GM19467 (cell line): ENCODE results near the gene SORT1.
"Not testable (repeated sequence)": the region's sequence is repeated elsewhere in the genome, so short reads cannot be mapped to it uniquely, and the experiment has no call there.

Experiments used
- ATAC-seq: cut with Tn5 transposase; IDR thresholded peaks from one replicate; pipeline ENCODE4 v1.9.1; 2021; ENCODE audit warnings: mild to moderate bottlenecking, moderate library complexity; ENCODE audit not compliant: unreplicated experiment

Gene SORT1

DNA sequence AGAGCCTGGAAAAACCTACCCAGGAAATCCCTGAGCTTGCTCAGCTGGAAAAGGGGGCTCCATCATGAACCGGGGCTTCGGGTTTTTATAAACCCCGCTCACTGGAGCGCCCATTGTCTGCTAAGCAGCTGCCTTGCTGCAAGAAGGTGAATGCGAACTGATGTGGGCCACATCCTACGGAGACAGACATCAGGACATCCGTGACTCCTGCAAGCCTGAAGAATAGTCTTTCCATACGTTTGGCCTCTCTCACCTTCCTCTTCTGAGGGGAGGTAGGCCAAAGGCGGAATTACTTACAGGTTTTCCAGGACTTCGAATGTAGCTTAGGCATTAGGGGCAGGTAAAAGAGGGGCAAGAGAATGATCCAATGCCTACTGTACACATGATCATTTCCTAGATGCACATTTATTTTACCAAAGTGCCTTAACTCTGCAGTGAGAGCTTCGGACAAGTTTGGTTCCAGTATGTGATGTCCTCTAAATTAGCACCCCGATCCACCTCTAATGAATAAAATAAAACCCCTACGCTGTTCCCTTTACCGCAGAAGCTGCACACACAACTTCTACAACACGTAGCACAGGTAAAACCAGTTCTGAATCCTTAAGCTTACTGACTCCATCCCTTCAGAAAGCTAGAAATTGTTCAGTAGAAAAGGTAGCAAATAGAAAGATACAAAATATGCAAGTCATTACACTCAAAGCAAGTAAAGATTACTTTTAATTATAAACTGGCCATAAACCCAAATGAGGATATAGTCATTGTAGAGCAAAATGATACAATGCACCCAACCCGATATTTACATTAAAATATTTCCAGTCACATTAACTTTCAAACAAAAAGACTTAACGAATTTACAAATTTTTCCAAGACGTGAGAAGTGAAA lies 866 bp upstream of the SORT1 start:
- ATAC-seq = no peak

DNA sequence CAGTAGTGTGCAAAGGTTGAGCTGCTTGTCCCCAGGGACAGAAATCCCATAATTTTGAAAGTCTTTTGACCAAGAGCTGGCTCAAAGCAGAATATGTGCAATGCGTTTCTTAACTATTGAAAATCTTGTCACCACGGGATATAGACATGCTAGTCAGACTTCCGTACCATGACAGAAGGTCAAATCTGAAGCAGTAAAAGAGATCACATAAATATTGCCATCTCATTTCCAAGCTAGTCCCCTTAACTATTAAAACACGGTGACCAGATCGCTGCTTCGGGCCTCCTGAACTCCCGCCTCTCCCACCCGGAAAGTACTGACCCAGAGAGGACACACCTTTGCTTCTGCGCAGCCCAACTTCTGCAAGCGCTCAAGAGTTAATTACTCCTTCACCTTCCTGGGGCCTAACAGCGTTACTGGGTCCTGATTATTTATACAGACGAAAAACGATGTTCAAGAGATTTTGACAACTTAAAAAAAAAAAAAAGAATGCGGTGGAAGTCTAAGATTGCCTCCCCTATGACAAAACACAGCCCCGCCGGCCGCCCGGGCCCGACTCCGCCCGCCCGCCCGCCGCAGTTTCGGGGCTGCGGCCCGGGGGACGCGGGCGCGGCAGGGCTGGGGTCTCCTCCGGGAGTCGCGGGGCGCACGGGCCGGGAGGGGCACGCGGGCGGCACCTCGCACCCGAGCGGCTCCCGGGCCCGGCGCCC lies 692 bp downstream of the SORT1 start:
- no peak for ATAC-seq

DNA sequence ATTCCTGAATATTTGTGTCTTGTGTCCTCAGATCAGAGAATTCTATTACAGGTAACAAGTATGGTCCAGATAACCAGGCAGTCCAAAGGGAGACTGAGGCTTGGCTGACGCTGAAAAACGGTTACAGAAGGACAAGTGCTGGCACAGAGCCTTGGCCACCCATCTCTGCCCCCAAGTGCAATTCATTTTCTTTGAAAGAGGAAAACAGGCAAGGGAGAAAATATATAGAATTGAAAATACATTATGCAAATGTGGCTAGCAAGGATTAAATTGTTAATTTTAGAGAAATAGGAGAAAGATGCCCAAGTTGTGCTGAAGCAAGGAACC lies 1.2 kb downstream of the SORT1 start:
- ATAC-seq = no peak

DNA sequence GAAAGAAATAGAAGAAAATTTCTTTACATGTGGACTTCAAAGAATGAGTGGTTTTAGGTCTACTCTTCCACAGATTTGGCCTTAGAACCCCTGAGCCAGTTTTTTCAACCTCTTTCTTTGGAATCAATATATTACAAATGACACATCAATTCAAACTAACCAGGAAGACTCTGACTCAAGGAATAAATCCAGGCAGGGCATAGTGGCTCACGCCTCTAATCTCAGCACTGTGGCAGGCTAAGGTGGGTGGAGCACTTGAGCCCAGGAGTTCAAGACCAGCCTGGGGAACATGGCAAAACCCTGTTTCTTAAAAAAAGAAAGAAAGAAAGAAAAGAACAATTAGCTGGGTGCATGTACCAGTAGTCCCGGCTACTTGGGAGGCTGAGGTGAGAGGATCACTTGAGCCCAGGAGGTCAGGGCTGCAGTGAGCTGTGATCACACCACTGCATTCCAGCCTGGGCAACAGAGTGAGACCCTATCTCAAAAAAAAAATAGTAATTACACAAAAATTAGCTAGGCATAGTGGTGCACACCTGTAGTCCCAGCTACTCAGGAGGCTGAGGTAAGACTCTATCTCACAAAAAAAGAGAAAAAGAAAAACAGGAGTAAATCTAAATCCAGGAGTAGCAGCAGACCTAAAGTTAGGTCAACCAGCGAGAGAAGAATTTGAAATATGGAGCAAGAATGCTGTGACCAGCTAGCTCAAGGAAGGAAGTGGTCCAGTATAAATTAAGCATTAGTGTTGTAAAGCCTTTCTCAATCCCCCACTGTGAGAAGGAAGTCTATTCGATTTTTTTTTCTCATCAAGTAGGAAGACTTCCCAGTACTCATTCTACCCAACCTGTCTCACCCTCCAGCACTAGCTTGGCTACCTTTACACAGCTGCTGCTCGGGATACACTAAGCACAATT lies 1.9 kb downstream of the SORT1 start:
- ATAC-seq = no peak

DNA sequence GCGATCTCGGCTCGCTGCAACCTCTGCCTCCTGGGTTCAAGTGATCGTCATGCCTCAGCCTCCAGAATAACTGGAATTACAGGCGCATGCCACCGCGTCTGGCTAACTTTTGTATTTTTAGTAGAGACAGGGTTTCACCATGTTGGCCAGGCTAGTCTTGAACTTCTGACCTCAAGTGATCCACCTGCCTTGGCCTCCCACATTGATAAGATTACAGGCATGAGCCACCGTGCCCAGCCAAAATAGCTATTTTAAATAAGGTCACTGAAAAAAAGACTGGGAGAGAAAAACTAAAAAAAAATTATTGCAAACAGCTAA lies 2.5 kb downstream of the SORT1 start:
- not testable (repeated sequence) for ATAC-seq

DNA sequence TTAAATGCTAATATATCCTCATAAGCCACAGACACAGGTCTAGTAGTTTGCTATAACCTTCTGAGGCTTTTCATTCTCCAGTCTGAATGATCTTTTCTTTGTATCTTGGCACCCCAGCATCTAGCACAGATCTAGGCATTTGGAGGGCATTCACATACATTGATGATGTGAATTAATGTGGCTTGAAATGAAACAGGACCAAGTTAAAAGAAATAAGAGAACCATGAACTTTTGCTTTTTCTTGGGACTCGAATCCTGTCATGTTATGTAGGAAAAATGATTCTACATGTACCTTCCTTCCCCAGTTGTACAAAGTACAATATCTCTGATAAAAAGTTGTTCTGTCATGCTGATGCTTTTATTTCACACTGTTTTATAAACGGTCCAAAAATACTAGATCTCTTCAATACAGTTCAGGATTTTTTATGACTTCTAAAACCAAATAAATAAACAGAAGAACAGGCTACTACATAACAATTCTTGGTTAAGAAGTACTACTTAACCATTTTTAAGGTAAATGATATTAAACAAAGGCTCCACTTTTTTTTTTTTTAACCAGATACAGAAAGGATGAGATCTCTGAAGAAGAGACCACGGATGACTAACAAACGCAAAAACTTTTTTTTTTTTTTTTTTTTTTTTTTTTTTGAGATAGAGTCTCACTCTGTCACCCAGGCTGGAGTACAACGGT lies 3.0 kb downstream of the SORT1 start:
- no peak for ATAC-seq

DNA sequence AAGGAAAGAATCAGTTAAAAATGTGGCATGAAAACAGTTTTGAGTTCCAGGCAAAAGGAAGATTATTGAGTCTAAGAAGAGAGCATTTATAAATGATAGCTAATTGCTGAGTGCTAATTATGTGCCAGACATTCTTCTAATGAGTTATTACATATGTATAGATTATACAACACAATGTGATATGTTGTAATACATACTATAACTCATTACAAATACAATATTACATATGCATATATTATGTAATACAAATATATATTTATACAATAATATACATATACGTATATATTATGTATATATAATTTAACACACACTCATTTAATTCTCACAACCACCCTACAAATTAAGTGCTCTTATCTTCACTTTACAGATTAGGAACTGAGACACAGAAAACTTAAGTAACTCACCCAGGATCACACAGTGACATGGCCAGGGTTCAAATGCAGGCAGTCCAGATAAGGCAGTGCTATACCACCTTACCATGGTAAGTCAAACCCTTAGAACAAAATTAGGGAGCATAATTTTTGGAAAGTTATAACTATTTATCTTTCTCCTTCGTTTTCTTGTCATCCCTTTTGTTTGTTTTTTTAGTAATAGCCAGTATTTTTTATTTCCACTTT lies 4.0 kb downstream of the SORT1 start:
- ATAC-seq = no peak

DNA sequence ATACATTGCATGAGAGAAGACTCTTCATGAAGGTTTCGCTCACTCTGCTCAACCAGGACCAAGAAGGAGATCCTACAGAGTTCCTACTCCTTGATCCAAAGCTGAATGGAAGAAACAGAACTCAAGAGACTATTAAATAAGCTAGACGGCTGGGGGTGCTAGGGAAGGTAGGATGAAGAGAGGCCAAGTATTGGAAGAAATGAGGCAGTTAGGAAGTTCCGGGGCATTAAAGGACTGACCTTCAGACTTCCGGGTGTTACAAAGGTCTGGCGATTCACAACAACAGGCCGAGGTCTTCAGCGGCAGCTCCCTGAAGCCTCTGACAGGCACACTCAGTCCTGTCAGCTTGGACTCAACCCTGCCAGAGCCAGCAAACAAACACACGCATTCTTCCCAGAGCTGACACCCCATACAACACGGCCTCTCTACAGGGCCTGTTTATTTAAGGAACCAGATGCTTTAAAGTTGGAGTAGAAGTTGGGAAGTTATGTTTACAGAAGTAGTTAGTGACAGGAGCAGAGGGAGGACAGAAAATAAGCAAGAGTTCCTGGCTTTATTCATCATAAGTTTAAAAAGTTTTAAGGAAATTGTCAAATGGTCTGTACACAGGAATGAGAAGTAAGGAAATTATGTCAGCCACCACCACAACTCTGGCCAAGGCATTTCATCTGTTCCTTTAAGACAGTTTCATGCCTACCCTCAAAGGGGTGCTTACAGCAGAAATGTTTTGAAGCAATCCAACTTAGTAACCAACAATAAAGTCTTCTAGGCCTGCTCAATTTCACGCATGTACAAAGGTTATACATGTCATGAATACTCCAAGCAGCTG lies 4.7 kb downstream of the SORT1 start:
- no peak for ATAC-seq

DNA sequence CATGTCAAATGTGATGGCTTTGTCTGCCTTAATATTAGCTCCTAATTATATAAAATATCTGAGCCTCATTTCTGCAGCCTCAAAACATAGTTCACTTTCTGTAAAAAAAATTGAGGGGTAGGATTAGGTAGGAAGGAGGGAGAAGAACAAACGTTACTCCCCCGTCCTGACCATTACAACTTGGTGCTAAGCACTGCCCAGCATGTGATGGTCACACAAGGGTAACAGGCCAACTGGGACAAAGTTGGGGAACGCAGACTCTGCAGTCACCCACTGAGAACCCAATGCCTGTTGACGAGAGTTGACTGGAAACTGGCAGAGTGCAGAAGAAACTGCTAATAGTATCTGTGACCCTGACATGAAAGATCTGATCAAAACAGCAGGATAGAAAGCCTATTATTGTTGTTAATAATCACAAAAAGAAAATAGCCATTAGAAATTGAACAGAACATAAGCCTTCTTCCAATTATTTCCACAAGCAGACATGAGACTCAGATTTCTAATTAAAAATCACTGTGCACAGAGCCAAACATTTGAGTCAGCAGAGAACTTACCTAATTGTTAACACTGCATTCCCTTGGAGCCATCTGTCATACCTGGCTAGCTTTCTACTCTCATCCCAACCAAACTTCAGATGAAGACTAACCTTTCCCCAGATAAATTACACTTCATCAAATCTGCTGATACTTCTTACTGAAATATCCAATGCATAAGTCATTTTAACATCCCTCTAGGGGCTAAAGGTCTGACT lies 5.5 kb downstream of the SORT1 start:
- ATAC-seq = no peak

DNA sequence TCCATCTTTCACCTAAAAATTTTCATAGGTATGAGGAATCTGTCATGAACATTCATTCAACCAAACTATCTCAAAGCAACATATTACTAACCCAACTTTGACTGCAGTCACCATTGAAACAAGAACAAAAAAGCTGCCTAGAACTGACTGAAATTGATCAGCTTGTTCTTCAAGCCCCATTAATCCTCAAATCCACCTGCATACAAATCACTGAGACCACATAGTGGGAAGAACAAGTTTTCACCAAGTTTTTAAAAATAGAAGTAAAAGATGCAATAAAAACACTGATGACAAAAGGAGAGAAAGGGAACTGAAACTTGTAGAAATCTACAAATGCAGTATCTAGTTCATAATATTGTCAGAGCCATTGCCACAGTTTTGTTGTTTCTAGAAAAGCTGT lies 6.1 kb downstream of the SORT1 start:
- no peak for ATAC-seq

DNA sequence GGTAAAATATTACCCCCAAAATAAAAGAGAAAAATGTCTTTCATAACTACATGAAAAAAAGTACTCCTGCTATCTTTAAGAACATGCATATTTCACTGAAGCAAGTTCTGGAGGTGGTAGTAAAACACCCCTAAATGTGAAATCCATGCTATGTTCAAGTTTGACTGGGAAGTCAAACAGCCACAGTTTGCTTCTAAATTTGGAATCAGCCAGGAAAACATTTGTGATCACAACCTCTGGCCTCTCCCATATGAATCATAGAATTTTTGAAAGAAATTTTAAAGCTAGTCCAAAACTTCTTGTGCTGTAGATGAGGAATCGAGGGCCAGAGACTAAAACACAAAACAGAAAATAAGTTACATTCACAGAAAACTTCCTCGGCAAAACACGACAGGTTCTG lies 6.6 kb downstream of the SORT1 start:
- ATAC-seq = no peak

DNA sequence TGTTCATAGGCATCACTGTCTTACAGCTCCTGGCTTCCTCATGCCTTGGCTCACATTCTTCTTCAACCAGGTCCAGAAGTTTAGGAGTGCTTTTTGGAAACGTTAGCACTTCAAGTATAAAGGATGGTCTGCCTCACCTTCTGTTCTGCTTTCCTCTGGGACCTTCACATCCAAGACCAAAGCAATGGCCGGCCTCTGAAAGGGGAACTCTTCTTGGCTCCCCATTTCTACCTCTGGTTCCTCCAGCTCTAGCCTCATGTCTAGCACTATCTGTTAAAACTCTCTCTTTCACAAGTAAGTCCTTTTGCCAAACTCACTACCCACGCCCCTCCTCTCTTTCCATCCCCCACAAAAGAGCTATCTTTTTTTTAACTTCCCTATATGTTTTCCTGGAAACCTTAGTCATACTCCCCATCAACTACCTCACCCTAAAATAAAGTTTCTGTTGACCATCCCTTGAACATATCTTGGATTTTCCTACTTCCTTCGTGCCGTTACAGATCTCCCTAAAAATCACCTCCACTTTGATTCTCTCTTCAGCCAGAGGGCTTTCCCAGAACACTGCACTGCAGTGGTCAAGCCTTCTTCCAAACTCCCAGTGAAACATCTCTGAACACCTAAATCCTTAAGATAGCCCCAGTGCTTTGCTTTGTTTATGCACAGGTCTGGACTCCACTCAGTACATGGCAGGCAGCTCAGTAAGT lies 7.9 kb downstream of the SORT1 start:
- no peak for ATAC-seq

DNA sequence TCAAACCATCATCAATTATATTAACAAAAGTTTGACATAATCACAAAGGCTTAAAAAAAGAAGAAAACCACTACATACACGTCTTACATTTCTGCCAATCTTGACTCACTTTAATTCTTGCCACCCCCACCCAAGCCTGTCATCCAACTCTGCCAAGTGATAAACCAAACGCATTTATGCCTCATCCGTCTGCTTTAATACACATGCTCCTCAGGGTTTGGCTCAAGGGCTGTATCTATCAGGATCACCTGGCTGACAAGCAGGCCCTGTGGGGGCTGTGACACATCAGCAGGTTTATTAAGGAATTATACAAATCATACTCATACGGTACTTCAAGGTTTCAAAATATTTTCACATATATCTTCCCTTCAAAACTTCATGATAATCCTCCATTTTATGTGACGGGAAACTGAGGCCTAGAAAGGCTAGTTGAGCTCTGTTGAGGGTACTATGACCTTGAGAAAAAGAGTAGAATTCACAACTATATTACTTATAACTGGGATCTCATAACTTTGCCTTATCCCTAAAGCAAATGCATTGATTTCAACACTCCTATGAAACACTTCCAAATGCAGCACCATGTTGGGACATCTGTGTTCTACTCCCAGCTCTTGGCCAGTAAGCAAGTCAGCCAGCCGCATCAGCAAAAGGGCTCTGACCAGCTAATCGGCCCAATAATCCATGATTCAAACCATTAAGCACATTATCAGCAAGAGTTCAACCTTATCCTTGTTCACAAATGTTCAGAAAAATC lies 8.7 kb downstream of the SORT1 start:
- no peak for ATAC-seq

DNA sequence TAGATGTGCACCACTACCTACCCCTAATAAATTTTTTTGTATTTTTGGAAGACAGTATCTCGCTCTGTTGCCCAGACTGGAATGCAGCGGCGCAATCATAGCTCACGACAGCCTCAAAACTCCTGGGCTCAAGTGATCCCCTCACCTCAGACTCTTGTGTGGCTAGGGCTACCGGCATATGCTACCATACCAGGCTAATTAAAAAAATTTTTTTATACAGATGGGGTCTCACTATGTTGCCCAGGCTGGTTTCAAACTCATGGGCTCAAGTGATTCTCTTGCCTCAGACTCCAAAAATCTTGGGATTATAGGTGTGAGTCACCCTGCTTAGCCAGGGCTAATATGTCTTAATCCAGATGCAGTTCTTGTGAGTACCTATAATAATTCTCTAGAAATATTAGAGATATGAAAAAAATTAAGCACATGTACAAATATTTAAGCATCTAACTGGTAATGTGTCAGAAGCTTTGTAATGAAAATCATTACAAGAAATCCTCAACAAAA lies 9.5 kb downstream of the SORT1 start:
- no peak for ATAC-seq

DNA sequence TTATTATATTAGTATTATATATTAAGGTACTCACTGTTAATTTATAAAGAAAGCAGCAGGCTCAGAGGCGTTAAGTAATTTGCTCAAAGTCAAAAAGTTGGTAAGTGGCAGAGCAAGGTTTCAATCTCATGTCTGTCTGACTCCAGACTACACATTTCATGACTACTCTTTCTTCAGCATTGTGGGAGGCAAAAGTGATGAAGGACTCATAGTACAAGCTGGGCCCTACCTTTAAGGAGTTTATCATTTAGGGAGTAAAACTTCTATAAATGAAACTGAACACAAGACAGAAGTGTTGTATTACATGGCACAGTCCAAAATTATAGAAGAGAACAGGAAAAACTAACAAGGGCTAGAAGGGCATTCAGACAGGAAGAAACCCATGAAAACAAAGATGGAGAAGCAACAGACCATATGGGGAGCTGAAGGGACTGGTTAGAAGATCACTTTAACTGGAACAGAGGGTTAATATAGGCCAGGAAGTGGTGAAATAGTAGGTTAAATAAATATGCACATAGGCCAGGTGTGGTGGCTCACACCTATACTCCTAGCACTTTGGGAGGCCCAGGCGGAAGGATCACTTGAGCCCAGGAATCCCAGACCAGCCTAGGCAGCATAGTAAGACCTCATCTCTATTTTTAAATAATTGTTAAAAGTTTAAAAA lies 11.5 kb downstream of the SORT1 start:
- ATAC-seq = no peak

DNA sequence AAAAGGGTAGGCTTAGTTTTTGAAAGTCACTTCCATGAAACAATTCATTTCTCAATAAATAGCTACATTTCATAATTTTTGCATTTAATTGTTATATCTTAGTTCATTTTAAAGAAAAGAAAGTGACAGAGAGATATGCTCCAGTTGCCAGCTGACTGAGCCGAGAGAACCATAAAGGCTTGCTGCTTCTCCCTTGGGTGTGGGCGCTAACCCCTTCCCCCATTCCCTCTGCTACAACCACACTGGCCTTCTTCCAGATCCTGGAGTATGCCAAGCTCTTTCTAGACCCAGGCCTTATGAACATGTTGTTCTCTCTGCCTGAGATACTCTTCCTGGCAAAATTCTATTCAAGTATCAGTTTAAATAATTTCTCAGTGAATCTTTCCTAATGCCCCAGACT lies 12.3 kb downstream of the SORT1 start:
- no peak for ATAC-seq

DNA sequence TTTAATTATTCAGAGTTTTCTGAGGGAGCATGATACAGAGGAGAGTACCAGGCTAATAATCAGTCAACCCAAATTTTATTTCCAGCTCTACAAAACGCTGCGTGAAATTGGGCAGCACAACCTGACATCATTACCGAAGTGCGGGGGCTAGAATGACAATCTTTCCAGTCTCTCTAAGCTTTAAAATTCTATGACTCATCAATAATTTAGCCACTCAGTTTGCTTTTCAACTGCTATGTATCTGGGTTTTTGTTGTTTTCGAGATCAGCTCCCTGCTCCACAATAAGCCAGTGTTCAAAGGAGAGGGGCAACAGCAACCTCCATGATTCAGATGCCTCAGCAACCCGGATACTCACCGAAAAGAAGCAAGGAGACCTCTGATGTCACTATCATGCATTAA lies 13.9 kb downstream of the SORT1 start:
- ATAC-seq = no peak
